Activated naive CD8-positive, alpha-beta T cell treated with anti-CD3 and anti-CD28 coated beads, Interleukin-2, amount 10 ng/mL, durations not matched to agents 7 days and 5 days (primary cell): Measurements from ENCODE around the gene MEGF6. TPM values are rescaled to one million over a fixed set of nuclear protein-coding genes. Genes with fewer than 3 reads are reported as not detected.

Experiments
- ATAC-seq: fragments of 150-1000 bp; cut with Tn5 transposase; one replicate; pipeline ENCODE4 v1.10.0; 2021; ENCODE audit warnings: low read depth, moderate library complexity
- POLR2A ChIA-PET: fragments of 350-600 bp; sonication (Branson Sonifier 250); formaldehyde crosslinking; loops from one replicate; lab custom pipeline; 2021; ENCODE audit warnings: antibody characterized with exemption; lab: Charles Lee
- DNase-seq: peaks from one replicate; pipeline ENCODE4 v3.0.0; 2021
- H3K27ac Mint-ChIP-seq: one replicate; pipeline ENCODE4 v1.8.0; 2022; ENCODE audit warnings: mild to moderate bottlenecking, mixed read lengths
- H3K27me3 Mint-ChIP-seq: one replicate; pipeline ENCODE4 v1.8.0; 2022; ENCODE audit warnings: mild to moderate bottlenecking, moderate library complexity, mixed read lengths
- H3K36me3 Mint-ChIP-seq: one replicate; pipeline ENCODE4 v1.8.0; 2021; ENCODE audit warnings: mild to moderate bottlenecking, mixed read lengths
- H3K4me1 Mint-ChIP-seq: one replicate; pipeline ENCODE4 v1.8.0; 2021; ENCODE audit warnings: mixed read lengths
- H3K4me3 Mint-ChIP-seq: one replicate; pipeline ENCODE4 v1.8.0; 2022; ENCODE audit warnings: mild to moderate bottlenecking, moderate library complexity, mixed read lengths
- H3K9me3 Mint-ChIP-seq: one replicate; pipeline ENCODE4 v1.8.0; 2021; ENCODE audit warnings: mixed read lengths
- total RNA-seq, 2 experiments: library from RNA; stranded (reverse); gene quantifications; one replicate each; pipeline ENCODE4 v1.2.3, GENCODE V29; 2021

Gene MEGF6
- total RNA-seq, 2 experiments from 2014 or later, result 56.6 TPM

DNA sequence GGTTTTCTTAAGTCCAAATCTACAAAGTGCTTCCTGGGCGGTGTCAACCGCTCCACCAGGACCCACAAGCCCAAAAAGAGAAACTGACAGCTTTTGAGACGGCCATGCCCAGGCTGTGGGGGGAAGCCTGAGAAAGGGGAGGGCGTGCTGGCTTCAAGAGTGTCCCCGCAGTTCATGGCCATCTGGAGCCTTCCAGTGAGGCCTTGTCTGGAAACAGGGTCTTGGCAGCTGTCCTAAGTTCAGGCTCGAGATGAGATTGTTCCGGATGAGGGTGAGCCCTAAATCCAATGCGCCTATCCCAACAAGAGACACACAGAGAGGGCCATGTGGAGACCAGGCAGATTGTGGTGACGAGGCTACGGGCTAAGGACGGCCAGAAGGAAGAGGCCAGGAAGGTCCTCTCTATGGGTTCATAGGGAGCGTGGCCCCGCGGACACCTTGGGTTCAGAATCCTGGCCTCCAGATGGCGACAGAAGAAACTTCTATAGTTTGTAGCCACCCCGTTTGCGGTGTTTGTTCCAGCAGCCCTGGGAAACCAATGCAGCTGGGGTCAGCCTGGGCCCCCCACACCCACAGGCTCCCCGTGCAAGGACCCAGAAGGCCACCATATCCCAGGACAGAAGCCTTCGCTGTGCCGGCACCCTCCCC lies 86.6 kb downstream of the MEGF6 start:
- Mint-ChIP-seq H3K4me1 (no peaks in the 10 kb centered on the region), H3K4me3 (no peak overlapping the region), H3K27me3 (no peaks in the 10 kb centered on the region), H3K36me3 (no peaks in the 10 kb centered on the region), H3K9me3 (no peaks in the 10 kb centered on the region), H3K27ac (no peak overlapping the region)
- POLR2A ChIA-PET, result no interaction called here
- ATAC-seq (no peak), DNase-seq (no peak)

DNA sequence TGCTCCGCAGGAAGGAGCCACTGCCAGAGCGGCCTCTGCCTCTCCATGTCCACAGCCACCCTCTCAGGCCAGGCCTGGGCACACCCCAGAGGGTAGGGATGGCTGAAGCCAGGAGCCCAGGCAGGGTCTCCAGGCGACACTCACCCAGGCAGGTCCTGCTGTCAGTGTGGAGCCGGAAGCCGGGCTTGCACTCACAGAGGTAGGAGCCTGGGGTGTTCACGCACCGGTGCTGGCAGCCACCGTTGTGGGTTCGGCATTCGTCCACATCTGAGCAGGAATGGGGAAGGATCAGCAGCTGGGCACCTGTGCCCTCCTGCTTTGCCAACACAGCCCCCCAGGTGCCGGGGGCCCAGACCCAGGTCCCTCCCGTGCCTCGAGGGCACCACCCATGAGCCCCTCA lies 87.3 kb downstream of the MEGF6 start:
- DNase-seq (no peak), ATAC-seq (no peak)
- Mint-ChIP-seq H3K27me3 (no peaks in the 10 kb centered on the region), H3K4me1 (no peaks in the 10 kb centered on the region), H3K36me3 (no peaks in the 10 kb centered on the region), H3K27ac (no peak overlapping the region), H3K9me3 (no peaks in the 10 kb centered on the region), H3K4me3 (no peak overlapping the region)
- POLR2A ChIA-PET, result no interaction called here

DNA sequence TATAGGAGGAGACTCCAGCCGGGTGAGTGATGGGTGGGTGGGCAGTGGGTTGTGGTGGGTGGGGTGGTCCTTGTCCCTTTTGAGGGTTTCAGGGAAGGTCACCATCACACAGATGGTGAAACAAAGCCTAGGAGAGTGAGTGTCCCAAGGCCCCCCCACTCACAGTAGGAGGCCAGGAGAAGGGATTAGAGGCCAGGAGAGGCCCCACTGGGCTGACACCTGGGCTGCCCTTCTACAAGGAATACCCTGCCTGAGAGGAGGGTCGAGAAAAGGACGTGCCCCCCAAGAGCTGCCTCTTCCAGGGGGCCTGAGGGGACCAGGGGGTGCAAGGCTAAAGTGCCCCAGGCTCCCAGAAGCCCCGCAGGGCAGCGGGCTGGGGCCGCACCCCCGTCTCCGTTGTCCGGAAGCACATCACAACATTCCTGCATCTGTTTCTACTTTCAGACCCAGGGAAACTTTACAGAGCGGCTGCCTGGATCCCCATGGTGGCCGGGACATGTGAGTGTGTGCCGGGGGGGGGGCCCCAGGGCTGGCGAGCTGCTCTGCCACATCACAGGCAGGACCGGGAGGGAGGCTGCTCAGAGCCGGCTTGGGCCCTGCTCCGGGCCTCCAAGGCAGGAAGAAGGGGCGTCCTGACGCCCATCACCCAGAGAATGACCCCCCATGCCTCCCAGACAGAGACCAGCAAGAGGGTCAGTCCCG lies 88.6 kb downstream of the MEGF6 start:
- Mint-ChIP-seq H3K4me3 (no peak overlapping the region), H3K9me3 (no peaks in the 10 kb centered on the region), H3K36me3 (no peaks in the 10 kb centered on the region), H3K4me1 (no peaks in the 10 kb centered on the region), H3K27me3 (no peaks in the 10 kb centered on the region), H3K27ac (no peak overlapping the region)
- POLR2A ChIA-PET, result no interaction called here
- no peak for ATAC-seq
- no peak for DNase-seq

DNA sequence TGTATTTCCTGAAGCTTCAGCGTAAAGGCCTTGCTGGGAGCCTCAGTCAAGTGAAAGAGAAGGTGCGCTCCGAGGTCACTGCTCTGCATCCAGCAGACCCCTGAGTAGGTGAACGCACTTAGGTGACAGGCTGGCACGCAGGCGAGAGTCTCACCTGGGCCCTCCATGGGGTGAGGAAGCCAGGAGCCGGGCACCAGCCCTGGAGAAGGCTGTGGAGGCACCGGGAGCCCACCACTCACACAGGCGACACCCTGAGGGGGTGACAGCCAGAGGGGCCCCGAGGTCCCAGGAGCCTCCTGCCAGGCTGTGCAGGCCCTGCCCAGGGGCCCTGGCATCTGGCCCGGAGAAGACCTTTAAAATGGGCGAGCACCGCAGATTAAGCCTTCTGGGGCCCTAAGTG lies 89.2 kb downstream of the MEGF6 start:
- POLR2A ChIA-PET, result no interaction called here
- ATAC-seq, result no peak
- Mint-ChIP-seq H3K27ac (no peak overlapping the region), H3K27me3 (no peaks in the 10 kb centered on the region), H3K36me3 (no peaks in the 10 kb centered on the region), H3K4me3 (no peak overlapping the region), H3K4me1 (no peaks in the 10 kb centered on the region), H3K9me3 (no peaks in the 10 kb centered on the region)
- no peak for DNase-seq

DNA sequence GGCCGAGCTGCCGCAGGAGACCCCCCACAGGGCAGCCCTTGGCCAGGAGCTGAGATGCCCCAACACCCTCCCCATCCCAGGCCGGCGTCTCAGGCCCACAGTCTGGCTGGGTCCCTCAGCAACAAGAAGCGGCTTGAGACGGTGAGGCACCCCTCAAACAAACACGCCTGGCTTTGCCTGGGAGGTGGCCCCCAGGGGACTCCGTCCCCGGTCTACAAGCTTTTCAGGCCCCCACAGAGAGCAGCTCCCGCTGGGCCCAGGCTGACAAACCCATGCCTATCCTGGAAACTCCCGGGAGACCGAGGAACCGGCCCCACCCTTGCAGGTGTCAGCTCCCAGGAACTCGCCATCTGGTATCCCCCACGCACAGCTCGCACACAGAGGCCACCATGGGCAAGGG lies 89.9 kb downstream of the MEGF6 start:
- H3K27me3 Mint-ChIP-seq, result no peaks in the 10 kb centered on the region
- no peaks in the 10 kb centered on the region for H3K36me3 Mint-ChIP-seq
- ATAC-seq, result no peak
- no peak overlapping the region for H3K27ac Mint-ChIP-seq
- H3K9me3 Mint-ChIP-seq, result no peaks in the 10 kb centered on the region
- POLR2A ChIA-PET, result no interaction called here
- DNase-seq, result no peak
- no peak overlapping the region for H3K4me3 Mint-ChIP-seq
- H3K4me1 Mint-ChIP-seq, result no peaks in the 10 kb centered on the region

DNA sequence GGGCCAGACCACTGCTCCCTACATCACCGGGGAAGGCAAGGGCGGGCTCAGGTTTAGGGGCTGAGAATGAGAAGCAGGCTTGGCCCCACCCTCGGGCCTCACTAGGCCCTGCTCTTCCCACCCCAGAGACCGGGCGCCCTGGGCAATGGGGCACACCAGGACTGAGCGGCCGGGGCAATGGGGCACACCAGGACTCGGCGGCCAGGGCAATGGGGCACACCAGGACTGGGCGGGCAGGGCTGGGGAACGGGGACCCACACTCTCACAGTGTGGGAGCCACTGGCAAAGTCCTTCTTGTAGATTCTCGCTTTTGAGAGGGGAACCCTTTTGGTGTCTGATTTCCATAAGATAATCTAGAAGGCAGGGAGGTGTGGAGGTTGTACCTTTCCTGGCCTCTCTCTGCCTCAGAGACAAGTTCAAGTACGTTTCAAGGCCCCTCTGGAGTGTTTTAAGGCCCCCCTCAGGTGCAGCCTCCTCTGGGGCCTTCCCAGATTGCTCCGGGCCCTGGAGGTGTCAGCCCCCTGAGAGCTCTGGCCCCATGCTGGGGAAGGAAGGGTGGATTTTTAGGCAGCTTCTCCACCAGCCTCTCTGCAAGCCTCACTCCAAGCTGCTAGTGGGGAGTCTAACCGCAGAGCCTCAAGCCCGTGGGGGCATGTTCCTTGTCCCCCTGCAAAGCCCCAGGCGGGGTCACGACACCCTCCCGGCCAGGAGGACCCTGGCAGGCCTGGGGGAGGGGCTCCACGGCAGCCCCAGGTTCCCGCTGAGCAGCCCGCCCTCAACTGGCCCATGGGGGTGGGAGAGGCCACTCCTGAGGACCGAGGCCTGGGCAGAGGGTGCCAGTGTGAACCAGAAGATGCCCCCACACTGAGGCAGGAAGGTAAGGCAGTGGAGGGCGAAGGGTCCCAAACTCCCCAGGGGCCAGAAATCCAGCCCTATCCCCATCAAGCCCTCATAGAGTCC lies 90.6 kb downstream of the MEGF6 start:
- Mint-ChIP-seq H3K4me1 (no peaks in the 10 kb centered on the region), H3K9me3 (no peaks in the 10 kb centered on the region), H3K4me3 (no peak overlapping the region), H3K27me3 (no peaks in the 10 kb centered on the region), H3K36me3 (no peaks in the 10 kb centered on the region), H3K27ac (no peak overlapping the region)
- no peak for DNase-seq
- POLR2A ChIA-PET, result no interaction called here
- no peak for ATAC-seq

DNA sequence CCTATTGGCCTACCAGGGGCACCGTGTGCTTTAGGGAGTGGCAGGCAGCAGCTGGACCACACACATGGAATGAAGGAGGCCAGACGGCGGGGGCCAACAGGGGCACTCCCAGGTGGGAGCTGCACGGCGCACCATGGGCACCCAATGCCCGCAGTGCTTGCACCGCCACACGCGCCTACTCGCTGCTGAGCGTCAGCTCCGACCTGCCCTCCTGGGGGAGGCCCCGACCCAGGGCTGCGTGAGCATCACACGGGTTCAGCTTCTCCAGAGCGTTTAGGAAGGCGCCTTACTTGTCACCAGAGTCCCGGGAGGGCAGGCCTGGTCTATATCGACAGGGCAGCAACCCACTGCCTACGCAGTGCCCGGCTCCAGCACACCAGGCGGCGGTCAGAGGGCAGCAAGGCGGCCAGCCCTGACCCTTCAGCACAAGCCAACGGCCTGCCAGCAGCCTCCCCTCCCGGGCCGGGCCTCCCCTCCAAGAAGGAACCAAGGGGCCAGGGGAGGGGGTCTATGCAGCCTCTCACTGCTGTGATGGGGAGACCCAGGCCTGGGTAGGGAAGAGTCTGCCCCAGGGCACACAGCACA lies 91.9 kb downstream of the MEGF6 start:
- POLR2A ChIA-PET, result no interaction called here
- Mint-ChIP-seq H3K27me3 (no peaks in the 10 kb centered on the region), H3K9me3 (no peaks in the 10 kb centered on the region), H3K4me3 (no peak overlapping the region), H3K27ac (no peak overlapping the region), H3K4me1 (no peaks in the 10 kb centered on the region), H3K36me3 (no peaks in the 10 kb centered on the region)
- DNase-seq (no peak), ATAC-seq (no peak)

DNA sequence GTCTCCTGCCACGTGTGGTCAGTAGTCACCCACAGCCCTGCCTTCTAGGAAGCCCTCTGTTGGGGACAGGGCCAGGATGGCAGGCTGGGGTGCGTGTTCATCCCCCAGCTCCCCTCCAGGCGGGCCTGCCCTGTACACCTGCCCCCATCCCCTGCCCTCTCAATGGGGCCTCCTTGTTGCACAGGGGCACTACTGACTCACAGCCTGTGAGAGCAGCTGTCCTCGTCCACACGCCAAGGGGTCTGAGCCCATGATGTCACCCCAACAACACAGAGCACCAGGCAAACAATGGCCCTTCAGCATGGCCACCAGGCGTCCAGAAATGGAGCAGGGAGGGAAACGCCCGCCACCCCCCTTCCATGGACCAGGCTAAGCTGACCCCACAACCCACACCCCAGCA lies 92.6 kb downstream of the MEGF6 start:
- Mint-ChIP-seq H3K4me3 (no peak overlapping the region), H3K27ac (no peak overlapping the region), H3K36me3 (no peaks in the 10 kb centered on the region)

DNA sequence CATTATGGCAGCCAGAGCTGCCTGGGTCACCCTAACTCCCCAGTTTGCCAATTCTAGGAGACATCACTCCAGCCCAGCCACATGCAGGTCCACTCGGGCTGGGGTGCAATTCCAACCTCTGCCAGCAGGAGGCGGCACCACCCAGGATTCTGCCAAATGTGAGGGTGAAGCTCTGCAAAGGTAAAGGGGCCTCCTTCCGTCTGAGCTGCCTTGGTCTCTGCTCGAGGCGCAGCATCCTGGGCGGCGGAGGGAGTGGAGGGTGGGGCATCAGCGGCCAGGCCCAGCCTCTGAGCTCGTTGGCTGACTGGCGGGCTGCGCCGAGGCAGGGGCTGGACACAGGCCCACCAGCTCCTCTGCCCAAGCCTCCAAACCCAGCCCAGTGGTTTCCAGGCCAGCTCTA lies 93.1 kb downstream of the MEGF6 start:
- Mint-ChIP-seq H3K4me3 (no peak overlapping the region), H3K36me3 (no peaks in the 10 kb centered on the region), H3K27ac (no peak overlapping the region), H3K9me3 (no peaks in the 10 kb centered on the region), H3K27me3 (no peaks in the 10 kb centered on the region), H3K4me1 (no peaks in the 10 kb centered on the region)
- DNase-seq (no peak), ATAC-seq (no peak)
- POLR2A ChIA-PET, result no interaction called here

More for the DNA sequence above, 92.6 kb downstream of the MEGF6 start:
- POLR2A ChIA-PET, result no interaction called here
- ATAC-seq, result no peak
- Mint-ChIP-seq H3K9me3 (no peaks in the 10 kb centered on the region), H3K4me1 (no peaks in the 10 kb centered on the region), H3K27me3 (no peaks in the 10 kb centered on the region)
- no peak for DNase-seq

DNA sequence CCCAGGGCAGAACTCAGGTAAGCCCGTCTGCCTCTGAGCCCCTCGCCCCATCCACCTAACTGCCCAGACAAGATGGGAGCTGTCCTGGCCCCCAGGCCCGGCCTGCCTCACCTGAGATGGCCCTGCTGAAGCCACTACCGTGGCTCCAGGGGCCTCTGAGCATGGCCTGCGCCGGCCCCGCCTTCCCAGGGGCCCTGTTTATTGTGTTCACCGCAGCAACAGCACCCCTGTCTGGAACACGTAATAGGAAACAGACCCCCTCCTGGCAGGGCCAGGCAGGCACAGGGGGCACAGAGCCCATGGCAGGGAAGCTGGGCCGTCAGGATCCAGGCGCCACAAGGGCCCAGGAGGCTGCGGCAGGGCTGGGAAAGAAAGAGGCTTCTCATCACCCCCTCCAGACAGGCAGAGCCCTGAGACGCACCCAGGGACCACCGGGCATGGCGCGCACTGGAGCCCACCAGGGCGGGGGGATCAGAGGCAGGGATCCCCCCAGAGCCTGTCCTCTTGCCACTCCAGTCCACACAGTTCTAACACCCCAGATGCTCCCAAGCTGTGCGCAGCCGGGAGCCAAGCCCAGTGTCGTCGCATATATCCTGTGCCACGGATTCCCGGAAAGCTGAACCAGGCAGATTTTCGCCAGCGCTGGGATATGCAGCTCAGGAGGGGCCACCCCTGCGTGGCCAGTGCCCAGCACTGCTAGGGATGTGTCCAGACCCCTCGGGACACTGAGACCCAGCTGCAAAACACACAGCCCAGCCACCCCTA lies 94.2 kb downstream of the MEGF6 start:
- ATAC-seq (no peak), DNase-seq (no peak)
- no peak overlapping the region for H3K27ac Mint-ChIP-seq
- no peaks in the 10 kb centered on the region for H3K9me3 Mint-ChIP-seq
- H3K36me3 Mint-ChIP-seq, result no peaks in the 10 kb centered on the region
- POLR2A ChIA-PET, result no interaction called here
- no peaks in the 10 kb centered on the region for H3K4me1 Mint-ChIP-seq
- no peaks in the 10 kb centered on the region for H3K27me3 Mint-ChIP-seq
- H3K4me3 Mint-ChIP-seq, result no peak overlapping the region

DNA sequence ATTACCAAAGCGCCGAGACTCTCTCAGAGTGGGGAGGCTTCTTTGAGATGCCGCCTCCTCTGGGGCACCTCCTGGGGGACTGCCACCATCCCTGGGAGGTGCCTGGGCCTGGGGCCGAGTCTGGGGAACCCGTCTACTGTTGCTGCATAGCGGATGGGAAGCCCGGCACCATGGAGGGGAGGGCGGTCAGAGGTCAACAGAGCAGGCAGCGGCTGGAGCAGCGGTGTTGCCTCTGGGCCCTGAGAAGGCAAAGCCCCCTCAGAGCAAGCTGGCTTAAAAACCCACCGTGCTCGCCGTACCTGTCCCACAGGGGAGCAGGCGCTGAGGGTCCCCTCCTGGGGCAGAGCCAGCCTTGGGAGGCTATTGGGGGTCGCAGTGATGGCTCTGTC lies 94.8 kb downstream of the MEGF6 start:
- Mint-ChIP-seq H3K27ac (no peak overlapping the region), H3K4me3 (no peak overlapping the region), H3K27me3 (no peaks in the 10 kb centered on the region), H3K4me1 (no peaks in the 10 kb centered on the region), H3K36me3 (no peaks in the 10 kb centered on the region), H3K9me3 (no peaks in the 10 kb centered on the region)
- POLR2A ChIA-PET, result no interaction called here
- DNase-seq (no peak), ATAC-seq (no peak)

DNA sequence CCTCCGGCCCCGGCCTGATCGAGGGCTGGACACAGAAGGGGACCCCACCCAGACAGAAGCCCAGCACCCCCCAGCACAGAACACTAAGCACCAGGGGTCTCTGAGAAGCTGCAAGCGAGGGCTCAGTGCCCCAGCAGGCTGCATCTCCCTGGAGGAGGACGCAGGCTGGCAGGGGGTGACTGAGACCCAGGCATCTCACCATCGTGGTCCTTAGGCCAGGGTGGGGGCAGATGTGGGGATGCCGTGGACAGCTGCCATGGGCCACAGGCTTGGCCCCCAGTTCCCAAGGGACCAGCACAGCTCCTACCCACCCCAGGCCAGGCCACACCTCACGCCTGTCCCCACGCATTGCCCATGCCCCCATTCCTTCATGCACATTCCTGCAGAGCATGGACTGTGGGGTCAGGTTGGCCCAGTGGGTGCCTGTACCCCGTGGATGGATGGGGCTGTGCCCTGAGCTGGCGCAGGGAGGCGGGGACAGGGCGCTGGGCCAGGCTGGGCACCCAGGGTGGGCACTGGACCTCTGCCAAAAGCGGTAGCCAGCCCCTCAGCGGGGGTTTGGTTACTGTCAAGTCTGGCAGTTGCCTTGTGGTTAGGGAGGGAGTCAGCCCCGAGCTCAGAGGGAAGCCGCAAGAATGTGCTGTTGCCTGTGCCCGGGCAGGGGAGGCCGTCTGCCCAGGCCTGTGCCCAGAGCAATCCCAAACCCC lies 95.4 kb downstream of the MEGF6 start:
- POLR2A ChIA-PET, result no interaction called here
- Mint-ChIP-seq H3K27ac (no peak overlapping the region), H3K4me1 (no peaks in the 10 kb centered on the region), H3K9me3 (no peaks in the 10 kb centered on the region), H3K27me3 (no peaks in the 10 kb centered on the region), H3K36me3 (no peaks in the 10 kb centered on the region), H3K4me3 (no peak overlapping the region)
- DNase-seq (no peak), ATAC-seq (no peak)
